Trophoblast cell (in vitro differentiated cells and primary cell): Measurements from ENCODE around the gene GALNT6.

Experiments
- DNase-seq, 2 donors: peaks; one replicate each; pipeline ENCODE4 v3.0.0-alpha.2; 2016
- H2AFZ ChIP-seq: 2 replicates; pipeline ENCODE4 v1.6.1; 2013; ENCODE audit warnings: low read length, moderate library complexity, mild to moderate bottlenecking; ENCODE audit not compliant: insufficient read depth, poor library complexity
- H2AK5ac ChIP-seq: 2 replicates; pipeline ENCODE4 v1.6.1; 2013; ENCODE audit warnings: mild to moderate bottlenecking, low read length
- H2BK120ac ChIP-seq: 2 replicates; pipeline ENCODE4 v1.6.1; 2013; ENCODE audit warnings: low read length, mild to moderate bottlenecking, moderate library complexity; ENCODE audit not compliant: insufficient read depth, poor library complexity
- H2BK12ac ChIP-seq: 2 replicates; pipeline ENCODE4 v1.6.1; 2013; ENCODE audit warnings: mild to moderate bottlenecking, low read length, moderate library complexity
- H2BK5ac ChIP-seq: 2 replicates; pipeline ENCODE4 v1.6.1; 2013; ENCODE audit warnings: low read length, low read depth, moderate library complexity, mild to moderate bottlenecking; ENCODE audit not compliant: poor library complexity
- H3K14ac ChIP-seq: 2 replicates; pipeline ENCODE4 v1.6.1; 2013; ENCODE audit warnings: mild to moderate bottlenecking, low read length
- H3K18ac ChIP-seq: 2 replicates; pipeline ENCODE4 v1.6.1; 2013; ENCODE audit warnings: mild to moderate bottlenecking, low read length
- H3K23ac ChIP-seq: 2 replicates; pipeline ENCODE4 v1.6.1; 2013; ENCODE audit warnings: low read length
- H3K27ac ChIP-seq: 2 replicates; pipeline ENCODE4 v1.5.1; 2013; ENCODE audit warnings: low read depth, mild to moderate bottlenecking, inconsistent platforms, low read length, moderate library complexity
- H3K27me3 ChIP-seq: 2 replicates; pipeline ENCODE4 v1.6.1; 2013; ENCODE audit warnings: inconsistent platforms, mild to moderate bottlenecking, low read length, moderate library complexity; ENCODE audit not compliant: insufficient read depth
- H3K36me3 ChIP-seq, 2 experiments: 1 replicate in 1 of 2; 2 replicates in 1 of 2; pipeline ENCODE4 v1.6.1; 2013; ENCODE audit warnings: low read length in 2 of 2, mild to moderate bottlenecking in 2 of 2, moderate library complexity in 1 of 2; ENCODE audit not compliant: insufficient read depth in 2 of 2, control insufficient read depth in 1 of 2
- H3K4ac ChIP-seq: 2 replicates; pipeline ENCODE4 v1.6.1; 2013; ENCODE audit warnings: low read depth, mild to moderate bottlenecking, low read length, moderate library complexity
- H3K4me1 ChIP-seq, 2 experiments: 1 replicate in 1 of 2; 2 replicates in 1 of 2; pipeline ENCODE4 v1.6.1; 2013; ENCODE audit warnings: low read length in 2 of 2, mild to moderate bottlenecking in 2 of 2, moderate library complexity in 1 of 2; ENCODE audit not compliant: insufficient read depth in 2 of 2, control insufficient read depth in 1 of 2
- H3K4me2 ChIP-seq: 2 replicates; pipeline ENCODE4 v1.6.1; 2013; ENCODE audit warnings: inconsistent platforms, mild to moderate bottlenecking, low read length, moderate library complexity
- H3K4me3 ChIP-seq: 2 replicates; pipeline ENCODE4 v1.5.1; 2013; ENCODE audit warnings: mild to moderate bottlenecking, low read depth, low read length, inconsistent platforms
- H3K79me1 ChIP-seq: one replicate; pipeline ENCODE4 v1.6.1; 2013; ENCODE audit warnings: low read length
- H3K79me2 ChIP-seq: 2 replicates; pipeline ENCODE4 v1.6.1; 2013; ENCODE audit warnings: low read length, mild to moderate bottlenecking; ENCODE audit not compliant: control insufficient read depth, insufficient read depth, poor library complexity
- H3K9ac ChIP-seq: 2 replicates; pipeline ENCODE4 v1.6.1; 2013; ENCODE audit warnings: mild to moderate bottlenecking, low read length
- H3K9me3 ChIP-seq: 2 replicates; pipeline ENCODE4 v1.6.1; 2013; ENCODE audit warnings: low read depth, mild to moderate bottlenecking, control low read depth, inconsistent platforms, low read length; ENCODE audit not compliant: insufficient read depth
- H4K12ac ChIP-seq: 2 replicates; pipeline ENCODE4 v1.6.1; 2013; ENCODE audit warnings: low read depth, mild to moderate bottlenecking, low read length, moderate library complexity
- H4K8ac ChIP-seq: 2 replicates; pipeline ENCODE4 v1.6.1; 2013; ENCODE audit warnings: low read depth, mild to moderate bottlenecking, low read length, moderate library complexity
- H4K91ac ChIP-seq: one replicate; pipeline ENCODE4 v1.6.1; 2013; ENCODE audit warnings: low read depth, mild to moderate bottlenecking, low read length, moderate library complexity
- WGBS: extraction: QIAGEN DNeasy Blood & Tissue Kit; methylation state at CpG from one replicate; pipeline ENCODE4 v1.1.7; 2013; ENCODE audit warnings: missing lambda C conversion rate; ENCODE audit not compliant: insufficient read length, insufficient coverage; ENCODE audit errors: extremely low coverage; 5-methylcytosine and 5-hydroxymethylcytosine counted together

The GALNT6 gene

GRCh38 chr12:51424662-51425539, 33.7 kb upstream of the GALNT6 start, which contains the start of gene SLC4A8:
Gene SLC4A8, plus strand, starts transcription at chr12:51424831. Its CDS starts 157 bp downstream, at chr12:51424988.
- H3K18ac ChIP-seq: peak within 1 kb of the TSS; percentile 29
- no peak within 1 kb of the TSS for H3K23ac ChIP-seq
- H3K4me3 ChIP-seq: peak within 1 kb of the TSS; percentile 68
- peaks cover 6% of the 10 kb centered on the region for H3K79me2 ChIP-seq
- no CpG with 5 or more reads among the region's 73 CpGs for WGBS
- no peak within 1 kb of the TSS for H4K91ac ChIP-seq
- no peak within 1 kb of the TSS for H3K9ac ChIP-seq
- peaks cover 2% of the 10 kb centered on the region for H3K79me1 ChIP-seq
- H3K4ac ChIP-seq: peak within 1 kb of the TSS; percentile 76
- no peaks in the 10 kb centered on the region for H3K27me3 ChIP-seq
- no peak within 1 kb of the TSS for H3K27ac ChIP-seq
- H2BK5ac ChIP-seq: no peak within 1 kb of the TSS
- peak; percentile 65 to 81 for DNase-seq
- peak within 1 kb of the TSS; percentile 62 for H3K4me2 ChIP-seq
- H3K4me1 ChIP-seq: peaks cover 9 to 16% of the 10 kb centered on the region in 2 experiments
- H3K36me3 ChIP-seq: peaks cover 13 to 39% of the 10 kb centered on the region in 2 experiments
- no peak within 1 kb of the TSS for H2BK12ac ChIP-seq
- no peaks in the 10 kb centered on the region for H3K9me3 ChIP-seq
- peak within 1 kb of the TSS; percentile 18 for H2AFZ ChIP-seq
- no peak within 1 kb of the TSS for H3K14ac ChIP-seq
- no peak within 1 kb of the TSS for H4K12ac ChIP-seq
- H2AK5ac ChIP-seq: no peak within 1 kb of the TSS
- H2BK120ac ChIP-seq: no peak within 1 kb of the TSS
- H4K8ac ChIP-seq: peak within 1 kb of the TSS; percentile 39

- H3K18ac ChIP-seq: no peak overlapping the region
- no peak overlapping the region for H3K23ac ChIP-seq
- H2AK5ac ChIP-seq: no peak overlapping the region
- no peak for DNase-seq
- H4K12ac ChIP-seq: no peak overlapping the region
- H3K4ac ChIP-seq: no peak overlapping the region
- H2BK5ac ChIP-seq: no peak overlapping the region
- no peak overlapping the region for H3K14ac ChIP-seq
- H3K79me1 ChIP-seq: peaks cover 4% of the 10 kb centered on the region
- no peaks in the 10 kb centered on the region for H3K9me3 ChIP-seq
- H4K8ac ChIP-seq: no peak overlapping the region
- peaks cover 9 to 16% of the 10 kb centered on the region in 2 experiments for H3K4me1 ChIP-seq
- no peaks in the 10 kb centered on the region for H3K27me3 ChIP-seq
- no peak overlapping the region for H2BK12ac ChIP-seq
- no peak overlapping the region for H2BK120ac ChIP-seq
- no peak overlapping the region for H3K9ac ChIP-seq
- H4K91ac ChIP-seq: no peak overlapping the region
- no peak overlapping the region for H3K27ac ChIP-seq
- H3K4me3 ChIP-seq: no peak overlapping the region
- peaks cover 13 to 34% of the 10 kb centered on the region in 2 experiments for H3K36me3 ChIP-seq
- H2AFZ ChIP-seq: no peak overlapping the region
- H3K4me2 ChIP-seq: peak overlapping the region; percentile 62
- no CpG with 5 or more reads among the region's 10 CpGs for WGBS
- peaks cover 6% of the 10 kb centered on the region for H3K79me2 ChIP-seq
Observed at GRCh38 chr12:51424094-51424661, 33.0 kb upstream of the GALNT6 start.

DNA sequence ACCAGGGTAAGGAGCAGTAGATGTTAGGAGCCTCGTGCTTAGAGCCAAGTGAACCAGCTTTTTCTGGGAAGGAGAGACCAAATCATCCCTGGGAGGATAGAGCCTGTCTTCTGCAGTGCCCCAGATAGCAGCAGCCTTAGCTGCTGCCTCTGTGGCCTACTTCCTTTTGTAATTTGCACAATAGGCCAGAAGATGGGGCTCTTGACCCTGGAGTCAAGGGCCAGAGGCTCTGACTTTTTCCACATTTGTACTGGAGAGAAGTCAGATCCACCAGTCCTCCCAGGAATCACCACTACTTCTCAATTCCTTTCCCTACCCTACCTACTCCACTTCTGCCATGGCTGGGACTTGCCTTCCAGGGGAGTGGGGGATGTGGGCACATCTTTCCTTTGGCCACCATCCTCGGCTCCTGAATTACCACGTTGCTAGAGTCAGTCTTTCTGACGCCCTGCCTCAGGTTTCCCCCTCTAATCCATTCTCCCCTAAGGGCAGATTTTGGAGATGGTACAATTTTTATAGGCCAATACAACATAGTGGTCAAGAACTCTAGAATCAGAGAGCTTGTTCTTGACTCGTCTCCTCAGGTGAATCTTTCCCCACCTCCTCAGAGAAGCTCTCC, 30.2 kb upstream of the GALNT6 start:
- H4K91ac ChIP-seq: peak overlapping the region; percentile 37
- H2BK12ac ChIP-seq: no peak overlapping the region
- no peaks in the 10 kb centered on the region for H3K27me3 ChIP-seq
- no peaks in the 10 kb centered on the region for H3K9me3 ChIP-seq
- H2BK120ac ChIP-seq: no peak overlapping the region
- H4K8ac ChIP-seq: no peak overlapping the region
- peaks cover 15% of the 10 kb centered on the region for H3K79me1 ChIP-seq
- no peak overlapping the region for H3K18ac ChIP-seq
- H3K27ac ChIP-seq: peak overlapping the region; percentile 16
- no peak overlapping the region for H3K9ac ChIP-seq
- no peak overlapping the region for H3K14ac ChIP-seq
- H3K4me3 ChIP-seq: no peak overlapping the region
- H3K4me2 ChIP-seq: peak overlapping the region; percentile 43
- peak overlapping the region; percentile 66 for H3K4ac ChIP-seq
- H2AK5ac ChIP-seq: no peak overlapping the region
- no peak overlapping the region for H2BK5ac ChIP-seq
- H3K23ac ChIP-seq: no peak overlapping the region
- peaks cover 6% of the 10 kb centered on the region for H3K79me2 ChIP-seq
- H4K12ac ChIP-seq: no peak overlapping the region
- H3K4me1 ChIP-seq: peaks cover 9 to 21% of the 10 kb centered on the region in 2 experiments
- H3K36me3 ChIP-seq: peaks cover 13 to 22% of the 10 kb centered on the region in 2 experiments
- DNase-seq: peak; percentile 33 to 86
- WGBS: no CpG with 5 or more reads among the region's 5 CpGs
- H2AFZ ChIP-seq: no peak overlapping the region

DNA sequence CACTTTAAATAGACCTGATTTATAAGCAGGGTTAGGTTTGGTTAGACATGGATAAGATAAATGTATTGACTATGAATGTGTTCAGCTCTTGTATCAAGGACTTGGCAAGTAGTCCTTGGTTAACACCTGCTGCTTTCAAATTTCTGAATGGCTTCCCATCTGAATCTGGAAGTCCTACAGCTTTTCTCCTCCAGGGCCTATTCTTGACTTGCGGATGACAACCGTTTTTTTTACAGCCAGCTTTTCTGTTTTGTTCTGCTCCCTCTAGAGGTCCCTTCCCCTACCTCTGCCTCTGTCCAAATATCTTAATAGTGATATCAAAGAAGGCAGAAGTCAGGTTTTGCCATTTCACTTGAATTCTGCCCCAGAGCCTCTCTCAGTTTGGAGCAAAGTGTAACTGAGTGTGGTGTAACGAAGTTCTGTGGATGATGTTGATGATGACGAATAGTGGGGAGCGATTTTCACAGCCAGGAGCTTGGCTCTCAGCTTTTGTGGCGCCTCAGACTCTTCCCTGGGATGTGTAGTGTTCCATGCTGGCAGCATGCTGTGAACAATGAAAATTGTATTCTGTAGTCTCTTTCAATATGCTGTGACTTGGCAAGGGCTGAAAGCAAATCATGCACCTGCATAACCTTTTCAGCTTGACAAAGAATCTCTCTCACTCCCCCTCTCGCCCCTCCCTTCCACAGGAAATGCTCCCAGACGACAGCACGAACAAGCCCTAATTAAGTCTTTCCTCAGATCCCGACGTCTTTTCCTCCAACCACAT, 28.4 kb upstream of the GALNT6 start:
- H3K79me2 ChIP-seq: peaks cover 2% of the 10 kb centered on the region
- peaks cover 10 to 22% of the 10 kb centered on the region in 2 experiments for H3K36me3 ChIP-seq
- H2AK5ac ChIP-seq: no peak overlapping the region
- peak overlapping the region; percentile 71 for H4K91ac ChIP-seq
- H2AFZ ChIP-seq: no peak overlapping the region
- no peak overlapping the region for H2BK12ac ChIP-seq
- peak overlapping the region; percentile 10 for H2BK120ac ChIP-seq
- H3K4me3 ChIP-seq: peak overlapping the region; percentile 21
- peak overlapping the region; percentile 32 for H2BK5ac ChIP-seq
- H3K9ac ChIP-seq: peak overlapping the region; percentile 45
- no peak overlapping the region for H3K23ac ChIP-seq
- no peak overlapping the region for H4K12ac ChIP-seq
- peak overlapping the region; percentile 61 for H3K4me2 ChIP-seq
- peaks cover 20% of the 10 kb centered on the region for H3K79me1 ChIP-seq
- no peaks in the 10 kb centered on the region for H3K27me3 ChIP-seq
- peak in 1 of 2 donors; percentile 29 for DNase-seq
- peak overlapping the region; percentile 77 for H3K27ac ChIP-seq
- H3K9me3 ChIP-seq: no peaks in the 10 kb centered on the region
- no peak overlapping the region for H4K8ac ChIP-seq
- no CpG with 5 or more reads among the region's 11 CpGs for WGBS
- no peak overlapping the region for H3K18ac ChIP-seq
- peak overlapping the region; percentile 22 for H3K4ac ChIP-seq
- peaks cover 4 to 19% of the 10 kb centered on the region in 2 experiments for H3K4me1 ChIP-seq
- H3K14ac ChIP-seq: peak overlapping the region; percentile 12
